HG03175 (cell line): ENCODE measurements around the gene RNF40.
A peak's percentile ranks its signal among the peaks of the same experiment; 100 is the strongest.

Source experiments
- ATAC-seq: cut with Tn5 transposase; IDR thresholded peaks from one replicate; pipeline ENCODE4 v1.9.1; 2021; ENCODE audit warnings: mild to moderate bottlenecking, moderate library complexity; ENCODE audit not compliant: unreplicated experiment

Gene RNF40

GRCh38 chr16:30761427-30761927 lies 645 bp upstream of the RNF40 start:
- ATAC-seq = peak; percentile 28

- ATAC-seq = no peak
Observed at GRCh38 chr16:30762991-30763725, 1.0 kb downstream of the RNF40 start.

- no peak for ATAC-seq
Observed at GRCh38 chr16:30764086-30764485, 2.0 kb downstream of the RNF40 start.

- ATAC-seq = no peak
Observed at GRCh38 chr16:30764816-30765465, 2.8 kb downstream of the RNF40 start.

GRCh38 chr16:30766206-30766932 lies 4.2 kb downstream of the RNF40 start:
- no peak for ATAC-seq

- ATAC-seq = no peak
Observed at GRCh38 chr16:30766933-30767284, 4.8 kb downstream of the RNF40 start.

GRCh38 chr16:30767767-30768465 lies 5.8 kb downstream of the RNF40 start:
- ATAC-seq = peak; percentile 58

- ATAC-seq = no peak
Observed at GRCh38 chr16:30768583-30769181, 6.6 kb downstream of the RNF40 start.

GRCh38 chr16:30769379-30770089 lies 7.4 kb downstream of the RNF40 start:
- no peak for ATAC-seq

GRCh38 chr16:30771726-30772125 lies 9.6 kb downstream of the RNF40 start:
- no peak for ATAC-seq

- ATAC-seq = no peak
Observed at GRCh38 chr16:30773826-30774225, 11.7 kb downstream of the RNF40 start.

GRCh38 chr16:30774367-30775130 lies 12.4 kb downstream of the RNF40 start:
- ATAC-seq = no peak

- no peak for ATAC-seq
Observed at GRCh38 chr16:30775131-30775391, 12.9 kb downstream of the RNF40 start.

- peak; percentile 56 for ATAC-seq
Observed at GRCh38 chr16:30775392-30776188, 13.5 kb downstream of the RNF40 start.

- no peak for ATAC-seq
Observed at GRCh38 chr16:30777591-30778297, 15.6 kb downstream of the RNF40 start.

GRCh38 chr16:30778549-30779244 lies 16.6 kb downstream of the RNF40 start:
- ATAC-seq = no peak

GRCh38 chr16:30779596-30779995 lies 17.5 kb downstream of the RNF40 start:
- ATAC-seq = no peak

GRCh38 chr16:30780021-30780420 lies 17.9 kb downstream of the RNF40 start:
- no peak for ATAC-seq
